Hepatic stellate cell (primary cell): ENCODE measurements around the gene EXOC5.
"Not testable (repeated sequence)": the region's sequence is repeated elsewhere in the genome, so short reads cannot be mapped to it uniquely, and the experiment has no call there.

Source experiments
- DNase-seq: peaks from one replicate; pipeline ENCODE4 v3.0.0; 2011; ENCODE audit warnings: low spot score

Gene EXOC5

GRCh38 chr14:57254884-57255283, 13.8 kb downstream of the EXOC5 start:
- no peak for DNase-seq

- DNase-seq: no peak
Measured at GRCh38 chr14:57246933-57247657, 21.6 kb downstream of the EXOC5 start.

- no peak for DNase-seq
Measured at GRCh38 chr14:57245941-57246340, 22.8 kb downstream of the EXOC5 start.

GRCh38 chr14:57244106-57244505, 24.6 kb downstream of the EXOC5 start:
- DNase-seq: no peak

- no peak for DNase-seq
Measured at GRCh38 chr14:57243320-57243719, 25.4 kb downstream of the EXOC5 start.

- not testable (repeated sequence) for DNase-seq
Measured at GRCh38 chr14:57240115-57240514, 28.6 kb downstream of the EXOC5 start.

- no peak for DNase-seq
Measured at GRCh38 chr14:57232006-57232405, 36.7 kb downstream of the EXOC5 start.

GRCh38 chr14:57228320-57228719, 40.4 kb downstream of the EXOC5 start:
- DNase-seq: not testable (repeated sequence)

GRCh38 chr14:57227083-57227482, 41.6 kb downstream of the EXOC5 start:
- DNase-seq: no peak

GRCh38 chr14:57221931-57222330, 46.8 kb downstream of the EXOC5 start:
- no peak for DNase-seq

GRCh38 chr14:57212919-57213318, 55.8 kb downstream of the EXOC5 start:
- no peak for DNase-seq

- no peak for DNase-seq
Measured at GRCh38 chr14:57209561-57209960, 59.1 kb downstream of the EXOC5 start.

GRCh38 chr14:57205938-57206337, 62.8 kb downstream of the EXOC5 start:
- DNase-seq: no peak

- not testable (repeated sequence) for DNase-seq
Measured at GRCh38 chr14:57202672-57203071, 66.0 kb downstream of the EXOC5 start.

GRCh38 chr14:57199921-57200320, 68.8 kb downstream of the EXOC5 start:
- no peak for DNase-seq

- DNase-seq: peak; percentile 9
Measured at GRCh38 chr14:57189070-57189469, 79.6 kb downstream of the EXOC5 start.

GRCh38 chr14:57182760-57183503, 85.8 kb downstream of the EXOC5 start:
- no peak for DNase-seq

GRCh38 chr14:57179273-57179672, 89.4 kb downstream of the EXOC5 start:
- no peak for DNase-seq

- DNase-seq: no peak
Measured at GRCh38 chr14:57174466-57174865, 94.2 kb downstream of the EXOC5 start.

GRCh38 chr14:57171903-57172302, 96.8 kb downstream of the EXOC5 start:
- DNase-seq: no peak

GRCh38 chr14:57171363-57171762, 97.3 kb downstream of the EXOC5 start:
- DNase-seq: no peak

GRCh38 chr14:57169901-57170300, 98.8 kb downstream of the EXOC5 start:
- no peak for DNase-seq

GRCh38 chr14:57168138-57168679, 100.5 kb downstream of the EXOC5 start:
- no peak for DNase-seq
